Astrocyte of the cerebellum (primary cell): ENCODE data around the gene EMC7.

ENCODE experiments used
- DNase-seq: peaks from one replicate; pipeline ENCODE4 v3.0.0-alpha.2; 2011; ENCODE audit warnings: low read depth
- H3K4me3 ChIP-seq: 2 replicates; pipeline ENCODE4 v1.5.1; 2011; ENCODE audit warnings: mild to moderate bottlenecking, low read depth, low read length, moderate library complexity
- CTCF ChIP-seq: IDR thresholded peaks from 2 replicates; pipeline ENCODE4 v1.5.1; 2012; ENCODE audit warnings: low read length, low read depth, moderate library complexity, mild to moderate bottlenecking; ENCODE audit errors: missing control alignments
- in situ Hi-C: cut with HindIII; loops from 2 replicates; pipeline ENCODE4 v1.10.0; 2017; ENCODE audit warnings: low sequenced_read_pairs

The EMC7 gene

GRCh38 chr15:34043813-34044212 is 57.8 kb downstream of the EMC7 start:
- no peak for DNase-seq
- H3K4me3 ChIP-seq = no peak overlapping the region
- in situ Hi-C loops = no loop called here
- TF ChIP-seq CTCF = no peak

GRCh38 chr15:34043391-34043790 is 58.3 kb downstream of the EMC7 start:
- no peak for DNase-seq
- no peak for TF ChIP-seq CTCF
- no peak overlapping the region for H3K4me3 ChIP-seq
- in situ Hi-C loops = no loop called here

- in situ Hi-C loops = no loop called here
- TF ChIP-seq CTCF = no peak
- DNase-seq = no peak
- no peak overlapping the region for H3K4me3 ChIP-seq
These were observed 61.9 kb downstream of the EMC7 start for GRCh38 chr15:34039790-34040113.

GRCh38 chr15:34038871-34039789 is 62.5 kb downstream of the EMC7 start, which contains the start of gene AVEN:
Gene AVEN (minus strand): TSS chr15:34039204. CDS start chr15:34039046, 158 bp downstream.
- in situ Hi-C loops = no loop called here
- no peak for TF ChIP-seq CTCF
- H3K4me3 ChIP-seq = peak within 1 kb of the TSS; percentile 84
- no peak for DNase-seq

GRCh38 chr15:34038023-34038870 is 63.4 kb downstream of the EMC7 start:
- no peak for DNase-seq
- H3K4me3 ChIP-seq = peak overlapping the region; percentile 84
- no peak for TF ChIP-seq CTCF
- in situ Hi-C loops = no loop called here
